DOHH2 (cell line): ENCODE data around the gene RCE1.

Experiments
- EZH2phosphoT487 ChIP-seq: fragments of 200-600 bp; sonication (generic); IDR thresholded peaks from 2 replicates; pipeline ENCODE4 v1.6.1; 2017; ENCODE audit warnings: borderline replicate concordance, mild to moderate bottlenecking, antibody characterized with exemption, low read length, moderate library complexity, mixed read lengths
- TF ChIP-seq, protein P1 (sequence below): fragments of 200-600 bp; sonication (generic); IDR thresholded peaks from one replicate; pipeline ENCODE4 v1.5.1; 2014; ENCODE audit warnings: antibody characterized with exemption, mild to moderate bottlenecking, low read depth, low read length; ENCODE audit not compliant: poor library complexity, severe bottlenecking

DNA sequence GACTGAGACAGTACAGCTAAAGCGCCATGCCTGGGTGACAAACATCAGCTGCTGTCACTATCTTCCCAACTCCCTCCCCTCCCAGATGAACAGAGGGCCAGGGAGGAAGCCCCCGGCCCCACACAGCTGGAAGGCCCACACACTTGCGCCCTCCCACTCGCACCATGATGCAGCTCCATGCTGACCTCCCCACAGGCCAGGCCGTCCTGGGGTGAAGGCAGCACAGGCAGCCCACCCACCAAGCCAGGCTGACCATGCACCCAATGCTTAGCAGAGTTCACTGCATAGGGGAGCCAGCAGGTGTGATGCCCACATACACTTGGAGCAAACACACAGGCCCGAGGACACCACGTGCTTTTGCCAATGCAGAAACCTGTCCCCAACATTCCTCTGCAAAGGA lies 35.8 kb downstream of the RCE1 start:
- TF ChIP-seq, protein P1, sequence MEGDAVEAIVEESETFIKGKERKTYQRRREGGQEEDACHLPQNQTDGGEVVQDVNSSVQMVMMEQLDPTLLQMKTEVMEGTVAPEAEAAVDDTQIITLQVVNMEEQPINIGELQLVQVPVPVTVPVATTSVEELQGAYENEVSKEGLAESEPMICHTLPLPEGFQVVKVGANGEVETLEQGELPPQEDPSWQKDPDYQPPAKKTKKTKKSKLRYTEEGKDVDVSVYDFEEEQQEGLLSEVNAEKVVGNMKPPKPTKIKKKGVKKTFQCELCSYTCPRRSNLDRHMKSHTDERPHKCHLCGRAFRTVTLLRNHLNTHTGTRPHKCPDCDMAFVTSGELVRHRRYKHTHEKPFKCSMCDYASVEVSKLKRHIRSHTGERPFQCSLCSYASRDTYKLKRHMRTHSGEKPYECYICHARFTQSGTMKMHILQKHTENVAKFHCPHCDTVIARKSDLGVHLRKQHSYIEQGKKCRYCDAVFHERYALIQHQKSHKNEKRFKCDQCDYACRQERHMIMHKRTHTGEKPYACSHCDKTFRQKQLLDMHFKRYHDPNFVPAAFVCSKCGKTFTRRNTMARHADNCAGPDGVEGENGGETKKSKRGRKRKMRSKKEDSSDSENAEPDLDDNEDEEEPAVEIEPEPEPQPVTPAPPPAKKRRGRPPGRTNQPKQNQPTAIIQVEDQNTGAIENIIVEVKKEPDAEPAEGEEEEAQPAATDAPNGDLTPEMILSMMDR = no peak
- no peak for TF ChIP-seq EZH2phosphoT487
